ENCODE results near the gene BZW2. TPM values are rescaled to one million over a fixed set of nuclear protein-coding genes. Genes with fewer than 3 reads are reported as not detected.
A peak's percentile ranks its signal among the peaks of the same experiment; 100 is the strongest.
"Not testable (repeated sequence)": the region's sequence is repeated elsewhere in the genome, so short reads cannot be mapped to it uniquely, and the experiment has no call there.

BZW2 gene
- total and polyA plus RNA-seq, 2 of the 13 experiments (the other 11 are each of a cell fraction or from before 2014, with no cell fraction given), result 21.8 to 95.2 TPM

DNA sequence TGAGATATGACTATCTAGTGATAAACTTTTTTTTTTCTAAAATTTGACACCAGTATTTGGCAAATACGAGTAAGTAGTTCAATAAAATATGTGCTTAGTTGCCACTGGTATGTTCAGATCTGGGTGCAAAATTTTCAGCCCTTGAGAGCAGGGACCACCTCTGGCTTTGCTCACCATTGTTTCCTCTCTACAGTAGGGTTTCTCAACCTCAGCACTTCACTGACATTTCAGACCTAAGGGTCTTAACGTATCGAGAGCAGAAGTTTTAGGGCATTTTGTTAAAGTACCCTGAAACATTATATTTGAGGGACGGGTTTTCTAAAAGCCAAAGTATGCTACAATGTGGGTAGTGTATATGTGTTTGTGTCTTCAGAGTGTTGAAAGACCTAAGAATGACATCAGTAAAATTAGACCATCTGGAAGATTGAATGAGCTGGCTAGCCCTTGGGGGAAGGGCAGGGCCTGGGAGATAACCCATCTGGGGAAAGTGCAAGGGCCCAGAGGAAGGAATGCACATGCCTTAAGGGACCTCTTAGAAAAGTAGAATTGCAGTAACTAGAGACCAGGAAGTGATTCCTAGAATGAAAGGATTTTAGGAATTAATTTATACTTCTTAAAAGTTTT, 11.8 kb downstream of the BZW2 start:
- ChIA-PET POLR2A (no interaction called here), CTCF (ENCODE audit: low intra/inter-chr PET ratio, low total read pairs) (no interaction called here)
- Histone ChIP-seq H3K79me2 (ENCODE audit: insufficient read depth, low read length) (peaks cover 84% of the 10 kb centered on the region), H3K27ac (ENCODE audit: extremely low read length, insufficient read depth, low read length) (no peak overlapping the region), H3K4me1 (ENCODE audit: insufficient read depth, low read length) (peaks cover 29% of the 10 kb centered on the region), H4K20me1 (ENCODE audit: insufficient read depth, low read length) (peaks cover 3% of the 10 kb centered on the region; the same call in 1 of the 2 replicates), H3K9ac (ENCODE audit: insufficient read depth, low read depth, low read length) (no peak overlapping the region), H3K4me2 (ENCODE audit: low read depth, low read length) (no peak overlapping the region), H3K27me3 (ENCODE audit: control insufficient read depth in 1 of 2, insufficient read depth in 2 of 2, low read length in 2 of 2) (no peaks in the 10 kb centered on the region), H2AFZ (ENCODE audit: low read length) (no peak overlapping the region), H3K36me3 (replicated peaks in 1 of 2; ENCODE audit: control insufficient read depth in 1 of 2, insufficient read depth in 2 of 2, low read length in 2 of 2) (no peaks in the 10 kb centered on the region), H3K4me3 (replicated peaks in 1 of 3; ENCODE audit: insufficient read depth in 1 of 3, low read depth in 2 of 3, low read length in 3 of 3) (no peak overlapping the region), H3K9me3 (ENCODE audit: low read length) (no peaks in the 10 kb centered on the region)
- no peak for FAIRE-seq
- no TSS peak for BruUV-seq (replicated peaks)
- ATAC-seq, result no peak; the same call in 2 of the 3 replicates
- in situ Hi-C loops (cut with HindIII; ENCODE audit: extremely low pct_ligation_motif_present, low pct_unique_long_range_greater_than_20kb) (no loop called here), intact Hi-C loops (cut with micrococcal nuclease; ENCODE audit: unreplicated experiment) (no loop called here)
- no peak for DNase-seq (ENCODE audit: low spot score)
- WGBS (ENCODE audit: low lambda C conversion rate), result 98% methylated on average over 4 of the region's 4 CpGs
- TF ChIP-seq, protein P1, sequence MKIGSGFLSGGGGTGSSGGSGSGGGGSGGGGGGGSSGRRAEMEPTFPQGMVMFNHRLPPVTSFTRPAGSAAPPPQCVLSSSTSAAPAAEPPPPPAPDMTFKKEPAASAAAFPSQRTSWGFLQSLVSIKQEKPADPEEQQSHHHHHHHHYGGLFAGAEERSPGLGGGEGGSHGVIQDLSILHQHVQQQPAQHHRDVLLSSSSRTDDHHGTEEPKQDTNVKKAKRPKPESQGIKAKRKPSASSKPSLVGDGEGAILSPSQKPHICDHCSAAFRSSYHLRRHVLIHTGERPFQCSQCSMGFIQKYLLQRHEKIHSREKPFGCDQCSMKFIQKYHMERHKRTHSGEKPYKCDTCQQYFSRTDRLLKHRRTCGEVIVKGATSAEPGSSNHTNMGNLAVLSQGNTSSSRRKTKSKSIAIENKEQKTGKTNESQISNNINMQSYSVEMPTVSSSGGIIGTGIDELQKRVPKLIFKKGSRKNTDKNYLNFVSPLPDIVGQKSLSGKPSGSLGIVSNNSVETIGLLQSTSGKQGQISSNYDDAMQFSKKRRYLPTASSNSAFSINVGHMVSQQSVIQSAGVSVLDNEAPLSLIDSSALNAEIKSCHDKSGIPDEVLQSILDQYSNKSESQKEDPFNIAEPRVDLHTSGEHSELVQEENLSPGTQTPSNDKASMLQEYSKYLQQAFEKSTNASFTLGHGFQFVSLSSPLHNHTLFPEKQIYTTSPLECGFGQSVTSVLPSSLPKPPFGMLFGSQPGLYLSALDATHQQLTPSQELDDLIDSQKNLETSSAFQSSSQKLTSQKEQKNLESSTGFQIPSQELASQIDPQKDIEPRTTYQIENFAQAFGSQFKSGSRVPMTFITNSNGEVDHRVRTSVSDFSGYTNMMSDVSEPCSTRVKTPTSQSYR (CRISPR knock-in tag; IDR thresholded peaks at IDR 0.05; ENCODE audit: borderline replicate concordance), result peak; percentile 38; the same call in 1 of the 2 replicates
- TF ChIP-seq KDM1A (CRISPR knock-in tag; IDR thresholded peaks at IDR 0.05), result no peak
- TF ChIP-seq ZNF746 (CRISPR knock-in tag; IDR thresholded peaks at IDR 0.05), result no peak

DNA sequence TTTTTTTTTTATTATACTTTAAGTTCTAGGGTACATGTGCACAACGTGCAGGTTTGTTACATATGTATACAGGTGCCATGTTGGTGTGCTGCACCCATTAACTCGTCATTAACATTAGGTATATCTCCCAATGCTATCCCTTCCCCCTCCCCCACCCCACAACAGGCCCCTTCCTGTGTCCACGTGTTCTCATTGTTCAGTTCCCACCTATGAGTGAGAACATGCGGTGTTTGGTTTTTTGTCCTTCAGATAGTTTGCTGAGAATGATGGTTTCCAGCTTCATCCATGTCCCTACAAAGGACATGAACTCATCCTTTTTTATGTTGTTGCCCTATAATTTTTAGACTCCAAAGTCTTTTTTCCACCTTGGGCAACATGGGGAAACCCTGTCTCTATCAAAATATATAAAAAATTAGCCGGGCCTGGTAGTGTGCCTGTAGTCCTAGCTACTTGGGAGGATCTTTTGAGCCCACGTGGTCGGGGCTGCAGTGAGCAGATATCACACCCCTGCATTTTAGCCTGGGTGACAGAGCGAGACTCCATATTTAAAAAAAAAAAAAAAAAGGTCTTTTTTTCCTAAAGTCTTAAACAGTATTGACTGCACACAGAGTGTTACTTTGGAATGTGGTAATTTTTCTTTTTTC, 14.0 kb downstream of the BZW2 start:
- ATAC-seq; H3K9me3 ChIP-seq (ENCODE audit: low read length); H3K27me3 ChIP-seq (ENCODE audit: control insufficient read depth in 1 of 2, insufficient read depth in 2 of 2, low read length in 2 of 2); H3K4me2 ChIP-seq (ENCODE audit: low read depth, low read length); H3K4me3 ChIP-seq (replicated peaks in 1 of 3; ENCODE audit: insufficient read depth in 1 of 3, low read depth in 2 of 3, low read length in 3 of 3); CTCF ChIA-PET (ENCODE audit: low intra/inter-chr PET ratio, low total read pairs); FAIRE-seq; H2AFZ ChIP-seq (ENCODE audit: low read length); H3K36me3 ChIP-seq (replicated peaks in 1 of 2; ENCODE audit: control insufficient read depth in 1 of 2, insufficient read depth in 2 of 2, low read length in 2 of 2); H4K20me1 ChIP-seq (ENCODE audit: insufficient read depth, low read length); in situ Hi-C loops (cut with HindIII; ENCODE audit: extremely low pct_ligation_motif_present, low pct_unique_long_range_greater_than_20kb); DNase-seq (ENCODE audit: low spot score); H3K9ac ChIP-seq (ENCODE audit: insufficient read depth, low read depth, low read length); BruUV-seq (replicated peaks): not testable (repeated sequence)
- H3K79me2 ChIP-seq (ENCODE audit: insufficient read depth, low read length), result peaks cover 85% of the 10 kb centered on the region
- POLR2A ChIA-PET, result interaction anchor here (0.8 to 1.6 kb wide), 2 partner anchors 14 to 15 kb away, joined by 3 to 6 read pairs; partner anchors contain the start of genes ANKMY2 and BZW2
- WGBS (ENCODE audit: low lambda C conversion rate), result 85% methylated on average over 8 of the region's 8 CpGs
- peak overlapping the region; percentile 53 for H3K27ac ChIP-seq (ENCODE audit: extremely low read length, insufficient read depth, low read length)
- H3K4me1 ChIP-seq (ENCODE audit: insufficient read depth, low read length), result peaks cover 24% of the 10 kb centered on the region
- intact Hi-C loops (cut with micrococcal nuclease; ENCODE audit: unreplicated experiment), result loop anchor here (2.0 to 10.0 kb wide), 2 partner anchors 13 to 1285 kb away; partner anchors contain the start of gene BZW2
